Measurements from ENCODE around the gene FBXO9. TPM values are rescaled to one million over a fixed set of nuclear protein-coding genes. Genes with fewer than 3 reads are reported as not detected.

FBXO9 gene
- polyA plus RNA-seq, 3 donors = 47.7 to 105 (median 61.5) TPM

DNA sequence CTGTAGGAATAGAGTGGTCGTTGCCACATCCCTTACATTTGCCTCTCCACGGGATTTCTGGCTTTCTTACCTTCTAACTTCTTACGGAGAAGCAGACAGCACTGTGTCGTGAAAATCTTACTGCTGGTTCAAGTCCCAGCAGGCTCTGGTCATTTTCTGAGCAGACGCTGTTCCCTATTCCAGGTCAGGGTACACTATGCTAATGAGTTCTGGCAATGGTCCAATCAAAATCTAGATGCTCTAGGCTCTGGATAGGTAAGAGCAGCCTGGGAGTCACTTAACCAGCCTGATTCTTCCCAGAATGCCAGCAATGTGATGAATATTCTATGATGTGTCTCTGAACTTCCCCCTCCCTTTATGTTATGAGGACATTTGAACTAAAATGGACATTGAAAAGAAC is 83.5 kb downstream of the FBXO9 start, which contains the start of gene GCM1:
GCM1 (minus strand) TSS at position 158 of the 400 bp plus-strand sequence. CDS start 3,209 bp downstream, outside the sequence.
- TF ChIP-seq CTCF (IDR thresholded peaks at IDR 0.05) = no peak
- Histone ChIP-seq H3K4me3 (replicated peaks in 1 of 3; ENCODE audit: low read depth in 2 of 3, low read length in 3 of 3) (no peak within 1 kb of the TSS), H3K9ac (ENCODE audit: insufficient read depth, low read length, poor library complexity, severe bottlenecking) (no peak within 1 kb of the TSS), H3K4me1 (ENCODE audit: control insufficient read depth in 1 of 2, insufficient read depth in 2 of 2, low read length in 2 of 2) (no peaks in the 10 kb centered on the region), H3K36me3 (replicated peaks in 1 of 2; ENCODE audit: control insufficient read depth in 1 of 2, insufficient read depth in 2 of 2, low read length in 2 of 2) (no peaks in the 10 kb centered on the region), H4K20me1 (ENCODE audit: insufficient read depth, low read length) (no peaks in the 10 kb centered on the region), H3K27me3 (ENCODE audit: control insufficient read depth in 2 of 2, insufficient read depth in 2 of 2, low read length in 2 of 2) (no peaks in the 10 kb centered on the region), H2AFZ (ENCODE audit: insufficient read depth, low read depth, low read length, poor library complexity, severe bottlenecking) (no peak within 1 kb of the TSS), H3K79me2 (ENCODE audit: insufficient read depth, low read length) (no peaks in the 10 kb centered on the region), H3K27ac (ENCODE audit: low read depth in 1 of 2, low read length in 2 of 2) (no peak within 1 kb of the TSS), H3K9me3 (replicated peaks in 1 of 2; ENCODE audit: control insufficient read depth in 1 of 2, insufficient read depth in 1 of 2, low read length in 2 of 2) (no peaks in the 10 kb centered on the region), H3K4me2 (replicated peaks; ENCODE audit: extremely low read depth, low read length, poor library complexity, severe bottlenecking) (no peak within 1 kb of the TSS)
- Mint-ChIP-seq H3K27me3 (ENCODE audit: low read depth in 3 of 3) (peaks cover 2 to 9% (median 5%) of the 10 kb centered on the region in 3 donors), H3K27ac (peak within 1 kb of the TSS in 1 of 7 donors; percentile 57), H3K9me3 (peaks cover 0 to 3% (median 0%) of the 10 kb centered on the region in 7 donors), H3K4me3 (no peak within 1 kb of the TSS), H3K36me3 (no peaks in the 10 kb centered on the region), H3K4me1 (peaks cover 3% of the 10 kb centered on the region)
- intact Hi-C loops (cut with micrococcal nuclease) = no loop called here
- 90% methylated on average over 5 of the region's 5 CpGs for WGBS (ENCODE audit: insufficient coverage)
- no peak for DNase-seq

Small RNAs within 50 kb of the gene (small RNA-seq; reads per million reads assigned to genes)
- gene RN7SL244P (ENCODE audit: insufficient read length, low read depth) = not detected

Other genes starting within 250 kb of the FBXO9 start
- not detected for gene GSTA5, start 224.6 kb upstream of the FBXO9 start, polyA plus RNA-seq
- not detected for gene GSTA3, start 155.7 kb upstream of the FBXO9 start, polyA plus RNA-seq
- under 1 TPM; 0.34 to 0.41 (median 0.36) TPM for gene GSTA4, start 70.1 kb upstream of the FBXO9 start, polyA plus RNA-seq
- gene CILK1, start 3.6 kb upstream of the FBXO9 start, polyA plus RNA-seq = 1 to 10 TPM; 1.6 to 4.6 (median 3.5) TPM
- gene GCM1, start 83.4 kb downstream of the FBXO9 start, polyA plus RNA-seq = under 1 TPM in 1 of 3 donors, not detected in 2; 0.08 TPM

Data from CD14-positive monocyte (primary cell).